HepG2 (cell line): ENCODE measurements around the gene CD248. TPM values are rescaled to one million over a fixed set of nuclear protein-coding genes. Genes with fewer than 3 reads are reported as not detected.
A peak's percentile ranks its signal among the peaks of the same experiment; 100 is the strongest.

Experiments
- BHLHE40 ChIP-seq: IDR thresholded peaks from 2 replicates; pipeline ENCODE4 v1.6.1; 2011; ENCODE audit warnings: low read length, improper control_type of control experiment
- DRAP1 ChIP-seq: IDR thresholded peaks from 2 replicates; pipeline ENCODE4 v1.6.1; 2016; ENCODE audit warnings: missing genetic modification reagents, missing compliant biosample characterization
- ETV6 ChIP-seq: sonication (generic); formaldehyde crosslinking; conservative IDR thresholded peaks from 2 replicates; pipeline ENCODE4 v1.4.0; 2020; ENCODE audit warnings: missing genetic modification reagents
- GATAD1 ChIP-seq: IDR thresholded peaks from 2 replicates; pipeline ENCODE4 v1.6.1; 2016; ENCODE audit warnings: missing genetic modification reagents, missing compliant biosample characterization
- KDM3A ChIP-seq: IDR thresholded peaks from 2 replicates; pipeline ENCODE4 v1.6.1; 2018; ENCODE audit warnings: low read depth, missing compliant biosample characterization
- NR2F6 ChIP-seq, 2 experiments: IDR thresholded peaks; 2 replicates each; pipeline ENCODE4 v1.6.1; 2016; ENCODE audit warnings: antibody characterized with exemption in 1 of 2, mild to moderate bottlenecking in 1 of 2
- RAD51 ChIP-seq: fragments of 450-650 bp; IDR thresholded peaks from 2 replicates; pipeline ENCODE4 v1.6.1; 2016; ENCODE audit warnings: borderline replicate concordance
- TMF1 ChIP-seq: sonication (generic); formaldehyde crosslinking; IDR thresholded peaks from 2 replicates; pipeline ENCODE4 v1.8.1; 2022; ENCODE audit warnings: low read depth, missing genetic modification reagents
- TOE1 ChIP-seq: sonication (generic); formaldehyde crosslinking; IDR thresholded peaks from 2 replicates; pipeline ENCODE4 v1.4.0; 2020; ENCODE audit warnings: mild to moderate bottlenecking, missing genetic modification reagents
- UBTF ChIP-seq: sonication (generic); formaldehyde crosslinking; IDR thresholded peaks from 2 replicates; pipeline ENCODE4 v1.4.0; 2020; ENCODE audit warnings: mild to moderate bottlenecking, missing genetic modification reagents
- XRCC5 ChIP-seq: fragments of 200-400 bp; formaldehyde crosslinking; optimal IDR thresholded peaks from 2 replicates; pipeline ENCODE3; 2017; ENCODE audit warnings: mild to moderate bottlenecking, low read length
- ZBTB38 ChIP-seq: sonication (generic); formaldehyde crosslinking; IDR thresholded peaks from 2 replicates; pipeline ENCODE4 v1.5.1; 2020; ENCODE audit warnings: mild to moderate bottlenecking, missing genetic modification reagents
- ZBTB44 ChIP-seq: sonication (generic); formaldehyde crosslinking; IDR thresholded peaks from 2 replicates; pipeline ENCODE4 v1.4.0; 2020; ENCODE audit warnings: missing genetic modification reagents
- ZC3H13 ChIP-seq: sonication (generic); formaldehyde crosslinking; IDR thresholded peaks from 2 replicates; pipeline ENCODE4 v1.8.1; 2023; ENCODE audit warnings: mild to moderate bottlenecking, missing genetic modification reagents, moderate library complexity
- ZKSCAN5 ChIP-seq: sonication (generic); formaldehyde crosslinking; IDR thresholded peaks from 2 replicates; pipeline ENCODE4 v1.5.1; 2020; ENCODE audit warnings: mild to moderate bottlenecking, missing genetic modification reagents
- ZNF142 ChIP-seq: sonication (generic); formaldehyde crosslinking; IDR thresholded peaks from 2 replicates; pipeline ENCODE4 v1.4.0; 2020; ENCODE audit warnings: missing genetic modification reagents
- ZNF468 ChIP-seq: sonication (generic); formaldehyde crosslinking; IDR thresholded peaks from 2 replicates; pipeline ENCODE4 v1.8.0; 2022; ENCODE audit warnings: mild to moderate bottlenecking, moderate library complexity, missing genetic modification reagents
- ZNF777 ChIP-seq: sonication (generic); formaldehyde crosslinking; IDR thresholded peaks from 2 replicates; pipeline ENCODE4 v1.4.0; 2020; ENCODE audit warnings: missing genetic modification reagents
- ZNF850 ChIP-seq: sonication (generic); formaldehyde crosslinking; conservative IDR thresholded peaks from 2 replicates; pipeline ENCODE4 v1.9.0; 2021; ENCODE audit warnings: mild to moderate bottlenecking, missing genetic modification reagents
- polyA plus RNA-seq, 8 experiments: library from polyadenylated mRNA; depleted of rRNA in 3 of 8; stranded (reverse) in 7 of 8; unstranded in 1 of 8; fragments of >200 nt; fragmentation: Illumina TruSeq in 4 of 8; extraction: Trizol in 4 of 8; gene quantifications; 2 replicates each; pipeline versions ENCODE4 v1.2.1 to v1.2.3, GENCODE V29; 2011 to 2016; ENCODE audit warnings: low read depth in 4 of 8, missing spikeins in 1 of 8, mixed read lengths in 1 of 8; ENCODE audit not compliant: insufficient read depth in 1 of 8
- total RNA-seq, 5 experiments: library from RNA; depleted of rRNA; stranded (reverse); fragments of >200 nt; fragmentation: Illumina TruSeq; extraction: Trizol; gene quantifications; 2 replicates each; pipeline ENCODE4 v1.2.3, GENCODE V29; 2016; ENCODE audit warnings: low read depth in 1 of 5

The CD248 gene
- total and polyA plus RNA-seq, 2 of the 13 experiments (the other 11 are each of a cell fraction or from before 2014, with no cell fraction given), result 0.25 to 0.35 TPM

- TF ChIP-seq GATAD1 (CRISPR knock-in tag) (peak; percentile 76), ZNF468 (no peak), DRAP1 (CRISPR knock-in tag) (peak; percentile 15; the same call in 1 of the 2 replicates), ETV6 (CRISPR knock-in tag) (peak; percentile 40; the same call in 1 of the 2 replicates), KDM3A (peak; percentile 74; the same call in 1 of the 2 replicates), XRCC5 (peak; percentile 84), BHLHE40 (peak; percentile 86), ZNF142 (peak; percentile 68; the same call in 1 of the 2 replicates), RAD51 (no peak), ZKSCAN5 (CRISPR knock-in tag) (no peak), ZC3H13 (CRISPR knock-in tag) (peak; percentile 73; the same call in 1 of the 2 replicates), NR2F6 (IDR thresholded peaks at IDR 0.05) (0 out of 2 replicates have a peak, but pooled peaks have one; percentile 30), NR2F6 (CRISPR knock-in tag; IDR thresholded peaks at IDR 0.05) (peak; percentile 67), TMF1 (CRISPR knock-in tag) (peak; percentile 30; the same call in 1 of the 2 replicates), ZNF777 (CRISPR knock-in tag) (peak; percentile 52; the same call in 1 of the 2 replicates), ZBTB44 (CRISPR knock-in tag) (0 out of 2 replicates have a peak, but pooled peaks have one; percentile 26), ZBTB38 (CRISPR knock-in tag) (no peak; the same call in 1 of the 2 replicates), UBTF (CRISPR knock-in tag) (peak; percentile 50; the same call in 1 of the 2 replicates), ZNF850 (no peak), TOE1 (CRISPR knock-in tag) (no peak)
Observed at GRCh38 chr11:66328302-66329144, 11.7 kb upstream of the CD248 start (continued).
